Kidney (tissue), 14 donors: Measurements from ENCODE around the gene DNAJB2. TPM values are rescaled to one million over a fixed set of nuclear protein-coding genes. Genes with fewer than 3 reads are reported as not detected.

Source experiments
- DNase-seq, 5 donors: peaks; one replicate each; pipeline ENCODE4 v3.0.0-alpha.2; 2013 to 2020
- FAIRE-seq: peaks from 2 replicates; lab custom pipeline; 2012; peaks lifted over from hg19 to GRCh38; lab: Jason Lieb, UNC
- H3K27ac ChIP-seq, 2 donors: one replicate each; pipeline ENCODE4 v1.7.0; 2013; ENCODE audit warnings: low read depth in 2 of 2, low read length in 2 of 2, inconsistent platforms in 1 of 2
- H3K27me3 ChIP-seq: one replicate; pipeline ENCODE4 v1.7.1; 2013; ENCODE audit warnings: low read length, inconsistent platforms; ENCODE audit not compliant: control insufficient read depth, insufficient read depth
- H3K36me3 ChIP-seq, 3 donors: one replicate each; pipeline versions ENCODE4 v1.7.0 to v1.7.1; 2013; ENCODE audit warnings: low read length in 3 of 3, control low read depth in 1 of 3, inconsistent platforms in 1 of 3; ENCODE audit not compliant: insufficient read depth in 3 of 3, control insufficient read depth in 2 of 3
- H3K4me1 ChIP-seq, 3 donors: one replicate each; pipeline versions ENCODE4 v1.7.0 to v1.7.1; 2013; ENCODE audit warnings: low read length in 3 of 3, inconsistent platforms in 1 of 3, low read depth in 1 of 3; ENCODE audit not compliant: control insufficient read depth in 2 of 3, insufficient read depth in 2 of 3
- H3K4me3 ChIP-seq, 3 donors: one replicate each; pipeline versions ENCODE4 v1.7.0 to v1.8.1; 2013; ENCODE audit warnings: low read length in 3 of 3, control low read depth in 1 of 3, inconsistent platforms in 1 of 3
- H3K9ac ChIP-seq, 3 donors: one replicate each; pipeline versions ENCODE4 v1.7.0 to v1.7.1; 2013; ENCODE audit warnings: low read length in 3 of 3, control low read depth in 1 of 3, inconsistent platforms in 1 of 3
- H3K9me3 ChIP-seq, 3 donors: one replicate each; pipeline versions ENCODE4 v1.7.0 to v1.7.1; 2013; ENCODE audit warnings: low read length in 3 of 3, control low read depth in 1 of 3, inconsistent platforms in 1 of 3; ENCODE audit not compliant: control insufficient read depth in 2 of 3, insufficient read depth in 1 of 3
- intact Hi-C: fragments of 100-400 bp; cut with DNase I; formaldehyde crosslinking; loops from one replicate; pipeline ENCODE4 v1.11.1; 2022
- polyA plus RNA-seq: library from polyadenylated mRNA; stranded (reverse); fragments of 350-450 nt; fragmentation: Illumina TruSeq; extraction: RNeasy Lipid Tissue Mini Kit (QIAGEN cat#74804); gene quantifications from one replicate; pipeline ENCODE4 v1.2.3, GENCODE V29; 2014; ENCODE audit warnings: low read depth, low replicate concordance; ENCODE audit not compliant: insufficient read depth
- total RNA-seq: library from RNA; stranded (reverse); fragmentation: NEBNext Ultra II Directional; extraction: Animal tissue kit (Norgen Biotek cat#: 25700); gene quantifications from one replicate; pipeline ENCODE4 v1.2.1, GENCODE V29; 2021
- TF ChIP-seq, protein P1 (sequence below): IDR thresholded peaks from 3 replicates; pipeline ENCODE4 v1.5.1; 2012; ENCODE audit warnings: mild to moderate bottlenecking, moderate library complexity, borderline replicate concordance; ENCODE audit not compliant: insufficient read depth; ENCODE audit errors: extremely low read depth
- donor health status: control.
- donor health status: control.
- donor health status: control.
- donor health status: control.
- donor health status: control.
- donor health status: DM: yes; HTN: yes; CAD: no.
- donor health status: Normal renal cell carcinoma (clear cell type).

The DNAJB2 gene
- total and polyA plus RNA-seq, 2 donors from 2014 or later: 94.3 to 128 TPM

DNA sequence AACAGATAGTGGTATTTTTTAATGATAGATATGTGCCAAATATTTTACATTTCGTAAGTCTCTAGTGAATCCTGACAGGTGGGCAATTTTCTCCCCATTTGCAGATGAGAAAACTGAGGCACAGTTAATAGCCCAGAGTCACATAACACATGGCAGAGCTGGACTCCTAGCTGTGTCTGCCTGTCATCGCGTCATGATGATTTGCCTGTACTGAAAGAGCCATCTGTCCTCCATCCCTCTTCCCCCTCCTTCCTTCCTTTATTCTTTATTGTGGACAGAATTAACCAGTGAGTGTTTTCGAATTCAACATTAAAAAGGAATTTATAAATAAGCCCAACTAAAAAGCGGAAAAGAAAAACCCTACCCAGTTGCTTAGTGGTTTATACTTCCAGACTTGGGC is 3.2 kb downstream of the DNAJB2 start:
- Histone ChIP-seq H3K27ac (no peak overlapping the region), H3K36me3 (peaks cover 0 to 15% (median 9%) of the 10 kb centered on the region in 3 donors), H3K4me1 (peaks cover 8 to 24% (median 16%) of the 10 kb centered on the region in 3 donors), H3K27me3 (no peaks in the 10 kb centered on the region), H3K4me3 (no peak overlapping the region), H3K9me3 (no peaks in the 10 kb centered on the region), H3K9ac (no peak overlapping the region)
- no peak for FAIRE-seq
- TF ChIP-seq, protein P1, sequence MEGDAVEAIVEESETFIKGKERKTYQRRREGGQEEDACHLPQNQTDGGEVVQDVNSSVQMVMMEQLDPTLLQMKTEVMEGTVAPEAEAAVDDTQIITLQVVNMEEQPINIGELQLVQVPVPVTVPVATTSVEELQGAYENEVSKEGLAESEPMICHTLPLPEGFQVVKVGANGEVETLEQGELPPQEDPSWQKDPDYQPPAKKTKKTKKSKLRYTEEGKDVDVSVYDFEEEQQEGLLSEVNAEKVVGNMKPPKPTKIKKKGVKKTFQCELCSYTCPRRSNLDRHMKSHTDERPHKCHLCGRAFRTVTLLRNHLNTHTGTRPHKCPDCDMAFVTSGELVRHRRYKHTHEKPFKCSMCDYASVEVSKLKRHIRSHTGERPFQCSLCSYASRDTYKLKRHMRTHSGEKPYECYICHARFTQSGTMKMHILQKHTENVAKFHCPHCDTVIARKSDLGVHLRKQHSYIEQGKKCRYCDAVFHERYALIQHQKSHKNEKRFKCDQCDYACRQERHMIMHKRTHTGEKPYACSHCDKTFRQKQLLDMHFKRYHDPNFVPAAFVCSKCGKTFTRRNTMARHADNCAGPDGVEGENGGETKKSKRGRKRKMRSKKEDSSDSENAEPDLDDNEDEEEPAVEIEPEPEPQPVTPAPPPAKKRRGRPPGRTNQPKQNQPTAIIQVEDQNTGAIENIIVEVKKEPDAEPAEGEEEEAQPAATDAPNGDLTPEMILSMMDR: no peak
- intact Hi-C loops: loop anchor here (10.0 kb wide), 1 partner anchor 118 kb away; the partner anchor contains the start of gene NHEJ1
- DNase-seq: no peak

DNA sequence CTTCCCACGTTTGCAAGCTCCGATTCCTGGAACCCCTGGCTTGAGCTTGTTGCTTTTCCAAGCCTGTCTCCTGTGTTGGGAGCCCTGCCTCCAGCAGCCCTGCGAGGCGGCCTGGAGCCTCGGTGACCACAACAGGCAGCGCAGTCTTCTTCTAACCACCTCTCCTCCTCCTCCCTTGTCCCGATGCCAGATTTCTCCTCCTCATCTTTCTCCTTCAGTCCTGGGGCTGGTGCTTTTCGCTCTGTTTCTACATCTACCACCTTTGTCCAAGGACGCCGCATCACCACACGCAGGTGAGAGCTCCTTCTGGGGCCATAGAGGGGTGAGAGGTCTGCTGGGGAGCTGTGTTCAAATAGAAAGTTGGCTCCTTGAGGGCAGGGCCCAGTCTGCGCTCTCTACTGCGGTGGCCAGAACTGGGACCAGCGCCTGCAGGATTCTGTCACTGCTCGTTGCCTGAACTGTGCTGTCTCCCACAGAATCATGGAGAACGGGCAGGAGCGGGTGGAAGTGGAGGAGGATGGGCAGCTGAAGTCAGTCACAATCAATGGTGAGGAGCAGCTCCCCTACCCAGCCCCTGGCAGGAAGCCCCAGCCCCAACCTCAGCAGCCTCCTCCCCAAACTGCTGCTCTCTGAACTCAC is 3.9 kb downstream of the DNAJB2 start:
- H3K9ac ChIP-seq: no peak overlapping the region
- no peaks in the 10 kb centered on the region for H3K9me3 ChIP-seq
- DNase-seq (no peak), FAIRE-seq (no peak)
- TF ChIP-seq, protein P1: no peak
- peaks cover 0 to 15% (median 9%) of the 10 kb centered on the region in 3 donors for H3K36me3 ChIP-seq
- H3K27ac ChIP-seq: no peak overlapping the region
- H3K4me3 ChIP-seq: no peak overlapping the region
- H3K4me1 ChIP-seq: peaks cover 5 to 18% (median 13%) of the 10 kb centered on the region in 3 donors
- intact Hi-C loops: loop anchor here (10.0 kb wide), 1 partner anchor 118 kb away; the partner anchor contains the start of gene NHEJ1
- no peaks in the 10 kb centered on the region for H3K27me3 ChIP-seq

DNA sequence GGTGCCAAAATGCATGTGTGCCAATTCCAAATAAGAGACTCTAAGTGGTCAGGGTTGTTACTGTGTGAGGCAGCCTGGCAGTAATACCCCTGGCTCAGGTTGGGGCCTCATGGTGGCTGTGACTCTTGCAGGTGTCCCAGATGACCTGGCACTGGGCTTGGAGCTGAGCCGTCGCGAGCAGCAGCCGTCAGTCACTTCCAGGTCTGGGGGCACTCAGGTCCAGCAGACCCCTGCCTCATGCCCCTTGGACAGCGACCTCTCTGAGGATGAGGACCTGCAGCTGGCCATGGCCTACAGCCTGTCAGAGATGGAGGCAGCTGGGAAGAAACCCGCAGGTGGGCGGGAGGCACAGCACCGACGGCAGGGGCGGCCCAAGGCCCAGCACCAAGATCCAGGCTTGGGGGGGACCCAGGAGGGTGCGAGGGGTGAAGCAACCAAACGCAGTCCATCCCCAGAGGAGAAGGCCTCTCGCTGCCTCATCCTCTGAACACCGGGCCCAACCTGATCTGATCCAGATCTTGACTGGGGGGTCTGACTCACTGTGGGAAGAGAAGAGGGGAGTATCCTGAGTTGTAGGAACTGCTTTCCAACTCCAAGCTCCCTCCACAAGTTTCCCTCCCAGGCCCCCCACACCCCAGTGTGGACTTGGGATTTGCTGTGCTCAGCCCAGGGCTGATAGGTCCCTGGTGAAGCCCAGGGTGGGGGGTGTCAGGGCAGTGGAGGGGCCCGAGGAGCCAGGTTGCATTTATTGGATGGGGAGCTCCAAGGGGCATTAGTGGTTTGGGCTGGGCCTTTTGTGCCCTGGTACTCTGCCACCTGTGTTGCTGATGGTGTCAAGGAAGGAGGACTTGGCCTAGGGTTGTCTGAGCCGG is 5.6 kb downstream of the DNAJB2 start:
- Histone ChIP-seq H3K4me3 (no peak overlapping the region), H3K36me3 (peaks cover 0 to 15% (median 9%) of the 10 kb centered on the region in 3 donors), H3K27ac (no peak overlapping the region), H3K9ac (no peak overlapping the region), H3K27me3 (no peaks in the 10 kb centered on the region), H3K9me3 (no peaks in the 10 kb centered on the region), H3K4me1 (peaks cover 0 to 11% (median 6%) of the 10 kb centered on the region in 3 donors)
- intact Hi-C loops: loop anchor here (10.0 kb wide), 1 partner anchor 120 kb away; the partner anchor contains the start of gene NHEJ1
- DNase-seq: peak in 1 of 5 donors; percentile 37
- TF ChIP-seq, protein P1: no peak
- no peak for FAIRE-seq
